Left hindlimb (tissue), 1 donor: ENCODE data around the gene PRKCE.
"Not testable (repeated sequence)": the region's sequence is repeated elsewhere in the genome, so short reads cannot be mapped to it uniquely, and the experiment has no call there.

Experiments
- DNase-seq: peaks from one replicate; pipeline ENCODE4 v3.0.0-alpha.2; 2018

PRKCE gene

GRCh38 chr2:45670646-45671045 lies 19.2 kb downstream of the PRKCE start:
- DNase-seq, result no peak

GRCh38 chr2:45672138-45672537 lies 20.7 kb downstream of the PRKCE start:
- DNase-seq, result no peak

DNA sequence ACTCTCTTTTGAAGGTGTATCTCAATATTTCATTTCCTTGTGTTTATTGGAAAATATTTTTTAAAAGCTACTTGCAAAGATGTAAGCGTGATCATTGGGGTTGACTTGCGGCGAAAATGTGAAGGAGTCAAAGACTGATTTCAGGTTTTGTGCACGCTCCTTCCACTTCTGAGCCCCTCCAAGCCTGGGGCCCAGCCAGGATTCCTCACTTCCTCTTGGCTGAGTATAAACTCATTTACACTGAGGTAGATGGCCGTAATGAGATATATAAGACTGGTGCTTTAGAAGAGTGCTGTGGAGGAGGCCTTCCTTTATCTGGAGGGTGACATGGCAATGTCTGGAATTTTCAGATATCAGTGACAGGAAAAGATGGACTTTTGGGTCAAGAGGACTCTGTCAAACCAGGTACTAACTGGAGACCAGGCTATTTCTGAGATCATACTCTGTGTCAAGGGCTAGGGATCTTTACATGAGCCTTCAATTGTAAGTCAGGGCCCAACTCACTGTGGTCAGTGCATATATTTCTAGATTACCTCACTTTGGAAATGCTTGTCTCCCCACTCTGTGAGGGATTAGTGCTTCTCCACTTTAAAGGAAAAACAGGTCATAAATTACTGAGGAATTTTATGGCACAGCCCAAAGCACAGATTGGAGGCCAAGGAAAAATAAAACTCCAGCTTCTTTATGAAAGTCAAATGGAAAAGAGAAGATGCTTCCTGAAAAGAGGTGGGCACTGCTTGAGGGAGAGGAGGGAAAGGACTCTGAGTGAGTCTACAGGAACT lies 22.8 kb downstream of the PRKCE start:
- no peak for DNase-seq

DNA sequence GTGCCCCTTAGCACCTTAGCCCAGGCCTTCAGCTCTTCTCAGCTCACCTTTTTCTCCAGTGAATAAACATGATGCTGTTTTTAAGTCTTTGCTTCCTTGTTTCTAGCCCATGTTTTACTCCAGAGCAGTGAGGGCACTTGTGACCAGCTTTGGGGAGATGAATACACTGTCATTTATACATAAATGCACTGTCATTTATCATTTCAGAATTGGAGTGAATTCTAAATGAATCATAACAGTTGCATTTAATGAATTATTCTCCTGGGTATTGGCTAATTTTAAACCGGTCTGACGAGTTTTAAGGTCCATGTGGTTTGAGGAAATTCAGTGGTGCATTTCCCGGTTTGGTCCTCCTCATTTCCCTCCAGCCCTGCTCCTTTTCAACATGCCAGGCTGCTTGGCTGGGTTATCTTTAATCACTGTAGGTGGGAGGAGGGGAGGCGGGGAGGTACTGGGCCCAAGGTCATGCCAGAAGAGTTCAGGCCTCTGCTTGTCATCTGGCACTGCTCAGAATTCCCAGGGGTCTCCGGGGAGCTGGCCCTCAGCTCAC lies 23.9 kb downstream of the PRKCE start:
- no peak for DNase-seq

- DNase-seq, result no peak
Observed at GRCh38 chr2:45676088-45676487, 24.6 kb downstream of the PRKCE start.

- DNase-seq, result no peak
Observed at GRCh38 chr2:45678791-45679348, 27.4 kb downstream of the PRKCE start.

DNA sequence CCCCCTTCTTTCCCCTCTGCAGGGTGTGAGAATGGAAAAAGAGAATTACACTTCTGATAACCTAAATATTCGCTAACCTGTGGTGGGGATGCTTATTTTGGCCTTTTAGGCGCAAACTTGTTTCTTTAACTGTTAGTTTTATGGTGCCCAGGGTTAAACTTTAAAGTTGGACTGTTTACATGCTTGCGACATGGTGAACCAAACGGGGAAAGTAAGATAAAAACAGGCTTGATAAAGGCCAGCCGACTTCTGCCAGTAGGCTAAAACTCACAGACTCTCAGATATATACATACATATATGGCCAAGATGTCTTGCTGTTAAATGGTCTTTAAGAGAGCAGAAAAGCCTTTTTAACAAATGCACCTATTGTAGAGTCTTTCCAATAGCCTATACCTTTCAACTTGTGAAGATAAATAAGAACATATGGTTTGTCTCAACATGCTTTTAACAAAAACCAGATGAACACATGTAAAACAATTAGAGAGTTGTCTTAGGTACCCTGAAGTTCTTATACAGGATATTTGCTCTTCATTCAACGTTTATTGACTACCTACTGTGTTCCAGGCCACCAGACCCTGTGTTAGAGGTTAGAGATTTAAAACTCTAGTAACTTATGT lies 29.0 kb downstream of the PRKCE start:
- no peak for DNase-seq

DNA sequence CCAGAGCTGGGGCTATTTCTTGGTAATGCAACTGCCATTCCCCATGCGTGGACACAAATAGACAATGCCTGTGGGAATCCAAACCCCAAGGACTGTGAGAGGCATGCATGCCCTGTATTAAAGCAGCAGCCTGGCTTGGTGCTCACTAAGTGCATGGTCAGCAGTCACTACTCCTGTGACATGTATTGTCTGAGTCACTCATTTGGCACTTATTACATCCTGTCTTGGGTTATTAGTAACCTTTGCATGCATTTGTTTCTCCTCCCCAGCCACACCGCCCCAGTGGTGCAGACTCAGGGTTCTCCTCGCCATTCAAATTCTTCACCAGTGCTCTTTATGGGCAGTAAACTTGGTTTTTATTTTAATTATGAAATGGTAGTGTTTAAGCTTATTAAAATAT lies 30.2 kb downstream of the PRKCE start:
- no peak for DNase-seq

- no peak for DNase-seq
Observed at GRCh38 chr2:45683292-45683691, 31.8 kb downstream of the PRKCE start.

DNA sequence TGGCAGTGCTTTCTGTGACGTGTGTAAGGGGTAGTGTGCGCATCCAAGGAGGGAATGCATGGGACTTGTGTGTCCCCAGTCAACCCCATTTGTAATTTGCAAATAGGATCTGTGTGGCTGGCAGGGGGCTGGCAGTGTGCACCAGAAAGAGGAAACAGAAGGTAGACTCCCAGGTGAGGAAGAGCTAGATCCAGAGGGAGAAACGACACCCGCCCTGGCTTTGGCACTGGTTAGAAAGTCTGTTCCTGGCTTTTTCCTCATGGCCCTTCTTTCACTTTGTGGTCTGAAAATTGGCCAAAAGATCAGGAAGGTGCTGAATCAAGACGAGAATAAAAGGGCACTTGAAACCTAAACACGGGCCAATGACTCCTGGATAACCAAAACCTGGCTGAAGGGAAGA lies 33.3 kb downstream of the PRKCE start:
- DNase-seq, result no peak

DNA sequence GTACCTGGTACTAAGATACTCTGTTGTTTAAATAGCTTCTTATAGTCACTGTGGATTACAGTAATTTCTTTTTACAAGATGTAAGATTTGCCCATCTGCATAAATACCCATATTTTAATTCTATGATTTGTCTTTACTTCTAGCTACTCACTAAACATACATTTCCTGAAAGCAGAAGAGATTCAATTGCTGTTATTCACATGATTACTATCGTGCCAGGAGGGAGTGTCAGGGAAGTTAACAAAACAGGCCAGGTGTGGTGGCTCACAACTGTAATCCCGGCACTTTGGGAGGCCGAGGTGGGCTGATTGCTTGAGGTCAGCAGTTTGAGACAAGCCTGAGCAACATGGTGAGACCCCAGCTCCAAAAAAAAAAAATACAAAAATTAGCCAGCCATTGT lies 33.8 kb downstream of the PRKCE start:
- no peak for DNase-seq

DNA sequence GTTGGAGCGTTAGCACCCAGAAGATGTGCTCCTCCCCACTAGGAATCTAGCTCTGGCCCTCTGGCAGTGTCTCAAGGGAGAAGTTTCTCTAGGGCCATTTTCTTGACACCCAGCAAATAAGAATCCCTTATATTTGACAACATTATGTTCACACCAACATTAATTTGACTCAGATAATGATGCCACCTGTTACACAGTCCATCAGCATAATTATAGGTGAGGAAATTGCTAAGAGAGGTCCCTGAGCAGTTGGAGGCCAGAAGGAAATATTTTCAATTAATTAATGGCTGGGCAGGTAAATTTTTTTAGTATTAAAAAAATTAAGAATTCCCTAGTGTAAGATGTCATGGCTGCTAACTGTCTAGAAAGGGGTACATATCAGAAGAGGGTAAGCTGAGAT lies 36.5 kb downstream of the PRKCE start:
- no peak for DNase-seq

GRCh38 chr2:45688479-45689298 lies 37.2 kb downstream of the PRKCE start:
- DNase-seq, result no peak

GRCh38 chr2:45690231-45690630 lies 38.8 kb downstream of the PRKCE start:
- no peak for DNase-seq

GRCh38 chr2:45691171-45691999 lies 39.9 kb downstream of the PRKCE start:
- no peak for DNase-seq

GRCh38 chr2:45692566-45692965 lies 41.1 kb downstream of the PRKCE start:
- DNase-seq, result no peak

- not testable (repeated sequence) for DNase-seq
Observed at GRCh38 chr2:45695480-45696007, 44.1 kb downstream of the PRKCE start.

GRCh38 chr2:45696708-45697107 lies 45.2 kb downstream of the PRKCE start:
- no peak for DNase-seq

GRCh38 chr2:45697190-45697589 lies 45.7 kb downstream of the PRKCE start:
- no peak for DNase-seq

DNA sequence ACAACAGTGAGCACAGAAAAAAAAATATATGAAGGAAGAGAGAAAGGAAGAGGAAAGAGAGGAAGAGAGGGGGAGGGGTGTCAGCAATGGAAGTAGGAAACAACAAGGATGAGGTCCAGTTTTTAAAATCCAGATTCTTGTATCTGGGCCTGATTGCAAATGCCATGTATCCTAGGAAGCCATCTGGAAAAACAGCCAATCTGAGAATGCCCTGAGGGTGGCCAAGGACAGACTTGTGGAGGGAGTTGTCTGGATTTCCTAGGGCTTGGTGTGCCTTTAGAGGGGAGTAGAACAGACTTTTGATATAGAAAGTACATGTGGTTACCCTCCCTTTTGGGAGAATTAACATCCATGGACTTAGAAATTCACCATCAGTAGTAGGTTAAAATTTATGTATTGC lies 47.1 kb downstream of the PRKCE start:
- DNase-seq, result no peak

DNA sequence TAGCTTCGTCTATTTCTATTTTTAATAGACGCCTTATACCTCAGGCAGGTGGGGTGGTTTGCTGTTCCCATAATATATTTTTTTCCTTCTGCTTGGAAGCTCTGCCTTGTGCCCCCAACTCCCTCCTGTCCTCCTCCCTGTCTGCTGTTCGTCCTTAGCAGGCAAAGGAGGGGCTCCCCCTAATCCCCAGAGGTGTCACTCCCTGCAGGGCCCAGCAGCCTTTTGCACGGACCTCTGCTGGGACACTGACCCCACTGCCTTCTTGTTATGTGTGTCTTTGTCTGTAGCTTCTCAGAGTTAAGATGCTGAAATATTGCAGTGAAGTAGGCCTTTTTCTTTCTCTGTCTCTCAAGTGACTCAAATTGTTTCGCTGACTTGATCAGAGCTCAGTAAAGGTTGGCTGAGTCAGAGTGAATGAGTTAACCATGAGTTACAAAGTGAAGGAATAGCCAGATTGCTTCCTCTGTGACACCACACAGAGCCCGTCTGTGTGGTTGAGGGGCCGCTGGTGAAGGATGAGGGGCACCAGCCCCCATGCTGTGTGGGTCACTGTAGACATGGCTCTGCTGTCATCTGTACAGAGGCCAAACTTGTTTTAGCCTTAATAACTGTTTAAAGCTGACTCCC lies 47.7 kb downstream of the PRKCE start:
- no peak for DNase-seq
